Measurements from ENCODE around the gene FAM156B.
"Not testable (repeated sequence)": the region's sequence is repeated elsewhere in the genome, so short reads cannot be mapped to it uniquely, and the experiment has no call there.

Gene FAM156B

DNA sequence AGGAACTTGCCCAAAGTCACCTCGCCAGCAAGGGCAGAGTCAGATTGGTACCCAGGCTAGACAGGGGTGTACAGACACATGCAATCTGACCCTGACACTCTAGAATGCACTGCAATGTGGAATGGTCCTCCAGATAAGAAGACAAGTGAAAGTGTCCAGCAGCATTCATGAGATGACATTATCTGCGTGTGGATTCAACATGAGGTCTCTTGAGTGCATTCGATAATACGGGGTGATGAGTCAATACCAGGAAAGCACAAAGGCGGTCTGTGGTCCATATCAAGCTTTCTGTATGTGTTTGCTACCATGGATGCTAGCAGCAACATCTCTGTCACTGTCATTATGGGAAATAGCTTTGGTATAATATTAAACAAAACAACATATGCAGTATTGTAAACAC, 22.5 kb upstream of the FAM156B start:
- TF ChIP-seq, protein P1, sequence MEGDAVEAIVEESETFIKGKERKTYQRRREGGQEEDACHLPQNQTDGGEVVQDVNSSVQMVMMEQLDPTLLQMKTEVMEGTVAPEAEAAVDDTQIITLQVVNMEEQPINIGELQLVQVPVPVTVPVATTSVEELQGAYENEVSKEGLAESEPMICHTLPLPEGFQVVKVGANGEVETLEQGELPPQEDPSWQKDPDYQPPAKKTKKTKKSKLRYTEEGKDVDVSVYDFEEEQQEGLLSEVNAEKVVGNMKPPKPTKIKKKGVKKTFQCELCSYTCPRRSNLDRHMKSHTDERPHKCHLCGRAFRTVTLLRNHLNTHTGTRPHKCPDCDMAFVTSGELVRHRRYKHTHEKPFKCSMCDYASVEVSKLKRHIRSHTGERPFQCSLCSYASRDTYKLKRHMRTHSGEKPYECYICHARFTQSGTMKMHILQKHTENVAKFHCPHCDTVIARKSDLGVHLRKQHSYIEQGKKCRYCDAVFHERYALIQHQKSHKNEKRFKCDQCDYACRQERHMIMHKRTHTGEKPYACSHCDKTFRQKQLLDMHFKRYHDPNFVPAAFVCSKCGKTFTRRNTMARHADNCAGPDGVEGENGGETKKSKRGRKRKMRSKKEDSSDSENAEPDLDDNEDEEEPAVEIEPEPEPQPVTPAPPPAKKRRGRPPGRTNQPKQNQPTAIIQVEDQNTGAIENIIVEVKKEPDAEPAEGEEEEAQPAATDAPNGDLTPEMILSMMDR (IDR thresholded peaks at IDR 0.05; ENCODE audit: low read depth, low read length, missing control alignments): no peak
- no peak for DNase-seq (ENCODE audit: extremely low read depth, low read depth)
- H3K4me3 ChIP-seq (replicated peaks; ENCODE audit: low read depth, low read length): no peak overlapping the region

DNA sequence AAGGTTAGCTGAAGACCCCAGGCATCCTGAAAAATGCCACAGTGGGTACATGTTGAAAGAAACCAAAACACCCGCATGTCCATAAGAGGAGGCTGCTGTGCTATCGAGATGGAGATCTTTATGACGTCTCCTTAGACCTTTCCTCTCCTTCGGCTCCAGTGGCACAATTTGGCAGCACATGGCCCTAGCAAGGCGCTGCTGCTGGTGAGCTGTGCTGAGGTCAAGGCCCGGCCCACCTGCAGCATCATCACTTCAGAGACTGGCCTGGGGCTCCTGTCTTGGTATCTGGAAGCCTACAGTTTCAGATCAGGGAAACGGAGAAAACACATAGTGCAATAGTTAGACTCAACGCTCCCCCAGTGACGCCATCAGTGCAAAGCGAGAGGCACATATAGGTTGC, 21.7 kb upstream of the FAM156B start:
- DNase-seq (ENCODE audit: extremely low read depth, low read depth): not testable (repeated sequence)

DNA sequence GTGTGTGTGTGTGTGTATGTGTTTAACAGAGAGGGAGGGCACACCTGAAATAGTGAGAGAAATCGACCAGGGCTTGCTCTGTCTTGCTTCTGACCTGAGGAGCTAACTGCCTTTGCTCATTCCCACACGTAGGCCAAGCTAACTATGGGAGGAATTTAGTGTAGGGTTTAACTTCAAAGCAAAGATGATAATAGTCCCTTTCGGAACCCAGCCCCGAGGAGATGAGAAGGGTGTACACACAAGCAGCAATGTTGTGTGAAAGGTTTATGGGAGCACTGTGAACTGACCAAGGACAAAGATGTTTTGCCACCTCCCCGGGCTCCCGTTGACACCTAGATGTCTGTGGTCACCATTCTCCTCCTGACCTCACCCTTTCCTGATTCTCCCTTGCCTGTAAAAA, 20.7 kb upstream of the FAM156B start:
- H3K4me3 ChIP-seq (replicated peaks; ENCODE audit: low read depth, low read length); DNase-seq (ENCODE audit: extremely low read depth, low read depth): not testable (repeated sequence)

More for the DNA sequence above, 21.7 kb upstream of the FAM156B start:
- H3K4me3 ChIP-seq (replicated peaks; ENCODE audit: low read depth, low read length): not testable (repeated sequence)

DNA sequence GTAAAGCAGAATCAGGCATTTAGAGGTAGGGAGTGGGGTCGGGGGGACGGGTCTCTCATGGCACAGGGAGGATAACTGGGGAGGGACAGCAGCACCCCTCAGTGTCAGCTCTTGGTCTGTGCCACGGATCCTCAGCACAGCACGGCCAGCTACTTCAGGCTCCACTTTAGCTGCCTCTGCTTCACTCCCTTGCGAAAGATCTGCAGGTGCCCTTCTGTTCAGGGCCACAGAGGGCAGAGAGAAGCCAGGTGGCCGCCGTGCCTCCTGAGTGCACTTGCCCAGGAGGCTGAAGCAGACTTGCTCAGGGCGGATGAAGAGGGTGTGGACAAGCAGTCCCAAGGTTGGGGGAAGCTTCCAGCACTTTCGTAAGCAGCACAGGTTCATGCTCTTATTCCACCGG, 9.7 kb upstream of the FAM156B start:
- not testable (repeated sequence) for DNase-seq (ENCODE audit: extremely low read depth, low read depth); H3K4me3 ChIP-seq (replicated peaks; ENCODE audit: low read depth, low read length)

DNA sequence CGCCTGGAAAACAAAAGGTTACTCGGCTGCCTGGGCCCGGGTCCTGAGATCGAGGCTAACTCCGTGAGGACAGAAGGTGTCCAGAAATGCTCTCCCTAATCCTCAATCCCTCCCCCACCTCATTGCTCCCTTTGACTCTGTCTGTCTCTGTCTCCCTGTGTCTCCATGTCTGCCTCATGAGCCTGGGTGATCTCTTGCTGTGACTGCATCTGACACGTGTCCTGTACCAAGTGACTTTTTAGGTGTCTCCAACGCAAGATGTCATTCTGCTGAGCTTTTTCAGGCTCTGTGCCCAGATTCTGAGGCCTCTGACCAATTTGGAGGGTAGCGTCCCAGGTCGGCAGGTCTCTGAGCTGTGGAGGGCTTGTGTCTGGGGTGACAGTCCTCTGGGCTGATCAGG, 9.0 kb upstream of the FAM156B start:
- DNase-seq (ENCODE audit: extremely low read depth, low read depth); H3K4me3 ChIP-seq (replicated peaks; ENCODE audit: low read depth, low read length): not testable (repeated sequence)

DNA sequence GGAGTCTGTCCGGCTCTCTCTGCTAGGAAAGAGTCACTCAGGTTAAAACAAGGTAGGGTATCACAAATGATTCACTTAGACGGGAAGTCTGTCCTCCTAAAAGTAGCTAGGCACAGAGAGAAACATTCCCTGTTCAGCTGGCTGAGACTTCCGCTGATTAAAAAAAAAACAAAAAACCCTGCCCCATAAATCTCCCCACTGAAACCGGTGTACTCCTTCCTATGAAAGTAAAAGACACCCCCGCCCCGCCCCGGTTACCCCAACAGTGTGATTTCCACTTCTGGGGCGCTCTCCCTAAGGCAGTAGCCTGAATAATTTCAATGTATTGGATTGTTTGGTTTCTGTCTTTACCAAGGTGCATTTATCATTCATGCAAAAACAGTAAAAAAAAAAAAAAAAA, 692 bp upstream of the FAM156B start:
- H3K4me3 ChIP-seq (replicated peaks; ENCODE audit: low read depth, low read length): not testable (repeated sequence)

DNA sequence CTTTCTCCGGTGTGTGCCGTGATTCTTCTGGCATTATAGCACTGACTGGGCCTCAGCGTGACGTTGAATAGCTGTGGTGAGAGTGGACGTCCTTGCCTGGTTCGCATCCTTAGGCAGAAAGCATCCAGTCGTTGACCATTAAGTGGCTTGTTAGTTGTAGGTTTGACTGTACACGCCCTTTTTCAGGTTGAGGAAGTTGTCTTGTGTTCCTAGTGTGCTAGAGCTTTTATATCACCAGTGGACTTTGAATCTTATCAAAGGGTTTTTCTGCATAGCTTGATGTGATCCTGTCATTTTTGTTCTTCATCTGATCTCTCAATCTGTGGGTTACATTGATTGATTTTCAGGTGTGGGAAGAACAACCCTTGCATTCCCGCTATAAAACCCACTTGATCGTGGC, 8.4 kb downstream of the FAM156B start:
- not testable (repeated sequence) for H3K4me3 ChIP-seq (replicated peaks; ENCODE audit: low read depth, low read length); DNase-seq (ENCODE audit: extremely low read depth, low read depth)

More for the DNA sequence above, 692 bp upstream of the FAM156B start:
- not testable (repeated sequence) for DNase-seq (ENCODE audit: extremely low read depth, low read depth)

DNA sequence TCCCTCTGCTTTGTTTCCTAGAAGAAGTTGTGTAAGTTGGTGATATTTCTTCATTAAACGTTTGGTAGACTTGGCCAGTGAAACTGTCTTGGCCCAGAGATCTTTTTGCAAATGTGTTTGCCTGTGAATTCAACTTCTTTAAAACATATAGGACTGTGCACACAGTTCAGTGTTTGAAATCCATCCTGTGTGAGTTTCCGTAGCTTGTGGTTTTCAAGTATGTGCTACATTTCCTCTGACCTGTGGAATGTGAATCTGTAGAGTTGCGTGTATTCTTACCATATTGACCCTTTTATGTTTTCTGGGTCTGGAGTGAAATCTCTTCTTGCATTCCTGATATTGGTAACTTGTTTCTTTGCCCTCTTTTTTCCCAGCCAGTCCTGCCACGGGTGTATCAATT, 8.9 kb downstream of the FAM156B start:
- not testable (repeated sequence) for H3K4me3 ChIP-seq (replicated peaks; ENCODE audit: low read depth, low read length); DNase-seq (ENCODE audit: extremely low read depth, low read depth)

DNA sequence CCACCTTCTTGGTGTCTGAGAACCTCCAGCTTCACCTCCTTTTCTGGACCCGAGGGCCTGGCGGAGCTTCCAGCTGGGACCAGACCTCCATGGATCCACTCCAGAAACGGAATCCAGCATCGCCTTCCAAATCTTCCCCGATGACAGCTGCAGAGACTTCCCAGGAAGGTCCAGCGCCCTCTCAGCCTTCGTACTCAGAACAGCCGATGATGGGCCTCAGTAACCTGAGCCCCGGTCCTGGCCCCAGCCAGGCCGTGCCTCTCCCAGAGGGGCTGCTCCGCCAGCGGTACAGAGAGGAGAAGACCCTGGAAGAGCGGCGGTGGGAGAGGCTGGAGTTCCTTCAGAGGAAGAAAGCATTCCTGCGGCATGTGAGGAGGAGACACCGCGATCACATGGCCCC, 10.0 kb downstream of the FAM156B start:
- DNase-seq (ENCODE audit: extremely low read depth, low read depth); H3K4me3 ChIP-seq (replicated peaks; ENCODE audit: low read depth, low read length): not testable (repeated sequence)

DNA sequence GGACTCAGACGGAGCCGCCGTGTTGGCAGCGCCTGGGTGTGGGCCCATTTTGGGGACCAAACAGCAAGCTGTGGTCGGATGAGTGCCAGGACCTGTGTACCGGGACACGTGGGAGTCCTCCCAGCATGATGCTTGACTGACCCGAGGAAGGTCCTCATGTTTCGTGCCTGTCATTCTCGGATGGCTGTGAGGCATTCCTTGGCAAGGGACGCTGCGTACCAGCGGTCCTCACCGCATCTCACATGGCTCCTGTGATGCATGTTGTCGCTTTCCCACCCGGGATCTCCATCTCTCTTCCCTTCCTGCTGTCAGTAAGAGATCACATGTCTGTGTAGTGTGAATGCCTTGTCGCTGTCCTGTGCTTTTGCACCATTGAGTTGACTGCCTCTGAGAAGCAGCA, 10.8 kb downstream of the FAM156B start:
- DNase-seq (ENCODE audit: extremely low read depth, low read depth); H3K4me3 ChIP-seq (replicated peaks; ENCODE audit: low read depth, low read length): not testable (repeated sequence)

DNA sequence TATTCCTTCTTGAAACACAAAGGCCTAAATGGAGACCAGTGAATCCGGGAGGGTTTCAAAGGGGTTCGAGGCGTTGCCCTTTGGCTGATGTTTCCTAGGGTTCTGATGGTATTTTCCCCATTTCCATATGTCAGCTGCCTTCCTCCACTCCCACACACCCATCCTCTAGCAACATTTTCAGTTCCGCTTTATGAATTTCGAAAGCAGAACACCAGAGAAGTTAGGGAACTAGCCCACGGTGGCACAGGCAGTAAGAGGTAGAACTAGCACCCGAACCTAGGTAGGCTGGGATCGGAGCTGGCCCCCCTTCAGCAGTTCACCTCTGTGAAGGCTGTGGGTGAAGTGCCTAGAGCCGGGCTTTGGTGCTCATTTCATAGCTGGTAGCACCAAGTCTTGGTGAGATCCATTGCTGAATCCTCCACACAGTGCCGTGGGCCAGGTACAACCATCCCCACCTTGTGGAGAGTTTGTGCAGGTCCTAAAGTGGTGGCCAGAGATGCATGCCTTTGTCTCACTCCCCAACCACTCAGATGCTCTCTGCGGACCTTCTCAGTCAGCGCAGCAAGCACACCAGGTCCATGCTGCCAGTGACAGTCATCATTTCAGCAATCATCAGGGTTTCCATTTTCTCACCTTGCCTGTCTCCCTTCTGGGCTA, 12.3 kb downstream of the FAM156B start:
- H3K4me3 ChIP-seq (replicated peaks; ENCODE audit: low read depth, low read length): not testable (repeated sequence)

DNA sequence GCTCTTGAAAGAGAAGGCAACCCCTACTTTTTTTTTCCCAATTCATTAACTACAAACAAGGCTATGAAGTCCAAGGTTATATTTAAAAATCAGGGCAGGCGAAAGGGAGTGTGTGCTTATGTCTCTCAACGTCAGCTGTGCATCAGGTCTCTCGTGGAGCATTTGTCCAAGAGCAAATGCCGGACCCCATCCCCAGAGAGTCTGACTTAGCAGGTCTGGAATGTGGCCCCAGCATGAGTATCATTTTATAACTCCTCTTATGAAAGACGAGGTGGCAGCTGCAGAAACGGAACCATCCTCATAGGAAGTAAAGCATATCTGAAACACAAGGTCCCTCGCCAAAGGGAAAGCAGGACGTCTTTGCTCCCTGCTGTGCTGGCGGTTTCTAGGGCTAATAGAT, 16.6 kb downstream of the FAM156B start:
- H3K4me3 ChIP-seq (replicated peaks; ENCODE audit: low read depth, low read length): not testable (repeated sequence)

More for the DNA sequence above, 12.3 kb downstream of the FAM156B start:
- DNase-seq (ENCODE audit: extremely low read depth, low read depth): not testable (repeated sequence)

DNA sequence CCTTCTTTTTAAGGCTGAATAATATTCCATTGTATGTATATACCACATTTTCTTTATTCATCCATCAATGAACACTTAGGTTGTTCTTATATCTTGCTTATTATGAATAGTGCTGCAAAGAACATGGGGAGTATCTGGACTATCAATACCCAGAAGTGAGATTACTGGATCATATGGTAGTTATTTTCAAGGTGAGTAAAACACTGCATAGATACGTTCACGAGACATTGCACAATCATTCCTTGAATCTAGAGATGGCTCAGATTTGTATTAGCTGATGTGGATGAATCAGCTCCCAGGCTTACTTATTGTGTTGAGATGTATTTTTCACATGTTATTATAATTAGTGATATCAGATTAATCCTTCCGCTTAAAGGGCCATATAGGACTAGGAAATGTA, 17.6 kb downstream of the FAM156B start:
- not testable (repeated sequence) for DNase-seq (ENCODE audit: extremely low read depth, low read depth); H3K4me3 ChIP-seq (replicated peaks; ENCODE audit: low read depth, low read length)

More for the DNA sequence above, 16.6 kb downstream of the FAM156B start:
- not testable (repeated sequence) for DNase-seq (ENCODE audit: extremely low read depth, low read depth)

DNA sequence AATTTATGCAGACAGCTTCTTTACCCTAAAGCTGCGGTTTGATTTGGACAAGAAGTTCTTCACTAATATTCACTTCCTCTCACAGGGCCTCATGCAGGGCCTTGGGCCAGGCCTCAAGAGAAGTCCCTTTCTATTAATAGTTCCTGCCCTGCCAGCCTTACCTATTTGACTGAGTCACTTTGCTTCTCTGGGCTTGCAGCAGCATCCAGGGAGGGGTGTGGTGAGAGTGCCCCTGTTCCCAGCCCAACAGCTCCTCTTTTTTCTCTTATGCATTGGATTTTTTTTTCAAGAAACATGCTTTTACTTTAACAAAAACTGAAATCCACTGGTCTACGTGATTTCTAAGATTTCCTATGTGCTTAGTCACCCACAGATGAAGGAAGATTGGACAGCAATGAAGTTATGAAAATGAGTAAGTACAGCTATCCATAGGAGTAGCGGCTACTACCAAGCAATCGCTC, 26.7 kb downstream of the FAM156B start:
- H3K4me3 ChIP-seq (replicated peaks; ENCODE audit: low read depth, low read length): no peak overlapping the region
- TF ChIP-seq, protein P1 (IDR thresholded peaks at IDR 0.05; ENCODE audit: low read depth, low read length, missing control alignments): no peak
- no peak for DNase-seq (ENCODE audit: extremely low read depth, low read depth)

DNA sequence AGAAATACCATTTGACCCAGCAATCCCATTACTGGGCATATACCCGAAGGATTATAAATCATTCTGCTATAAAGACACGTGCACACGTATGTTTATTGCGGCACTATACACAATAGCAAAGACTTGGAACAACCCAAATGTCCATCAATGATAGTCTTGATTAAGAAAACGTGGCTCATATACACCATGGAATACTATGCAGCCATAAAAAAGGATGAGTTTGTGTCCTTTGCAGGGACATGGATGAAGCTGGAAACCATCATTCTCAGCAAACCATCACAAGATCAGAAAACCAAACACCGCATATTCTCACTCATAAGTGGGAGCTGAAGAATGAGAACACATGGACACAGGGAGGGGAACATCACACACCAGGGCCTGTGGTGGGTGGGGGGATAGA, 33.1 kb downstream of the FAM156B start:
- not testable (repeated sequence) for DNase-seq (ENCODE audit: extremely low read depth, low read depth); H3K4me3 ChIP-seq (replicated peaks; ENCODE audit: low read depth, low read length)
